ENCODE results near the gene CTNND2.

CTNND2 gene

DNA sequence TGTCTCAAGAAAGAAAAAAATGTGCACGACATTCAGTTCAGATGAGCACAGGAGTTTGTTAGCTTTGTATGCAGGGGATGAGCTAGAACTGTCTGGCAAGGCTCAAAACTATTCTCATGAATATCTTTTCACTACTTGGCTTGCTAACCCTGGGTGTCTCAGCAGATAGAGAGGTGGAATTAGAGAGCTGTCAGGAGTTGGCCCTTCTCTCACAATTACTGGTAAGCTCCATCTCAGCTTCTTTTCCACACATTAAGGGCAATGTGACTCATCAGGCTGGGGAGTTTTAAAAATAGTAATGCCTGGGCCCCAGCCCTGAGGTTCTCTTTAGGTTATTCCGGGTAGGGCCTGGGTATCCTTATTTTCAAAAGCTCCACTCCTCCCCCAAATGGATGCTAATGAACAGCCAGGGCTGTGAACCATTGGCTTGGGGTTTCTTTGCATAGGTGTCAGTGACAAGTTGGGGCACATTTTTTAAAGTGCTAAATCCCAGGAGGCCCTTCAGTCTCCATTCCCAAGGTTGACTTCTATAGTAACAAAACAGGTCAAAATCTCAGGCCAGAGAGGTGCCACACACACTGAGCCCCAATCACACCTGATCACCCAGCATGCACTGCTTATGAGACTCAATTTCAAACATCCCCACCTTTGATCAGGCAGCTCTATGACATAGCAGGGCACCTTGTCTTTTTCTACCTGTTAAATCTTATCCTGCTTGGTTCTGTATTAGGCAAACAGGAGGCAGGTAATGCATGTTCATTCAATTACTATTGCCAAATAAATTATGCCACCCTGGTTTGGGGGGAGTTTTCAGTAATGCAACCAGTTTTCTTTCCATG is 903.5 kb downstream of the CTNND2 start:
- H4K20me1 ChIP-seq (ENCODE audit: insufficient read depth, low read length), result no peaks in the 10 kb centered on the region
- H3K27ac ChIP-seq (ENCODE audit: low read length), result no peak overlapping the region
- H3K36me3 ChIP-seq (ENCODE audit: insufficient read depth, low read length), result no peaks in the 10 kb centered on the region
- H3K79me2 ChIP-seq (ENCODE audit: insufficient read depth, low read length), result no peaks in the 10 kb centered on the region
- no peak overlapping the region for H2AFZ ChIP-seq (ENCODE audit: low read depth, low read length)
- no peaks in the 10 kb centered on the region for H3K4me1 ChIP-seq (ENCODE audit: insufficient read depth, low read length)
- H3K4me3 ChIP-seq (ENCODE audit: low read depth in 1 of 2, low read length in 2 of 2), result no peak overlapping the region
- H3K27me3 ChIP-seq (ENCODE audit: insufficient read depth, low read length, poor library complexity), result no peaks in the 10 kb centered on the region
- H3K4me2 ChIP-seq (ENCODE audit: insufficient read depth, low read length), result no peak overlapping the region
- no peaks in the 10 kb centered on the region for H3K9me3 ChIP-seq (ENCODE audit: insufficient read depth, low read length, severe bottlenecking)
- ATAC-seq (ENCODE audit: insufficient read depth, low read depth) (no peak), DNase-seq (no peak)
- TF ChIP-seq, protein P1, sequence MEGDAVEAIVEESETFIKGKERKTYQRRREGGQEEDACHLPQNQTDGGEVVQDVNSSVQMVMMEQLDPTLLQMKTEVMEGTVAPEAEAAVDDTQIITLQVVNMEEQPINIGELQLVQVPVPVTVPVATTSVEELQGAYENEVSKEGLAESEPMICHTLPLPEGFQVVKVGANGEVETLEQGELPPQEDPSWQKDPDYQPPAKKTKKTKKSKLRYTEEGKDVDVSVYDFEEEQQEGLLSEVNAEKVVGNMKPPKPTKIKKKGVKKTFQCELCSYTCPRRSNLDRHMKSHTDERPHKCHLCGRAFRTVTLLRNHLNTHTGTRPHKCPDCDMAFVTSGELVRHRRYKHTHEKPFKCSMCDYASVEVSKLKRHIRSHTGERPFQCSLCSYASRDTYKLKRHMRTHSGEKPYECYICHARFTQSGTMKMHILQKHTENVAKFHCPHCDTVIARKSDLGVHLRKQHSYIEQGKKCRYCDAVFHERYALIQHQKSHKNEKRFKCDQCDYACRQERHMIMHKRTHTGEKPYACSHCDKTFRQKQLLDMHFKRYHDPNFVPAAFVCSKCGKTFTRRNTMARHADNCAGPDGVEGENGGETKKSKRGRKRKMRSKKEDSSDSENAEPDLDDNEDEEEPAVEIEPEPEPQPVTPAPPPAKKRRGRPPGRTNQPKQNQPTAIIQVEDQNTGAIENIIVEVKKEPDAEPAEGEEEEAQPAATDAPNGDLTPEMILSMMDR (IDR thresholded peaks at IDR 0.05; ENCODE audit: borderline replicate concordance, extremely low read depth, low read length, poor library complexity, severe bottlenecking), result no peak
- H3K9ac ChIP-seq (ENCODE audit: low read depth, low read length), result no peak overlapping the region

DNA sequence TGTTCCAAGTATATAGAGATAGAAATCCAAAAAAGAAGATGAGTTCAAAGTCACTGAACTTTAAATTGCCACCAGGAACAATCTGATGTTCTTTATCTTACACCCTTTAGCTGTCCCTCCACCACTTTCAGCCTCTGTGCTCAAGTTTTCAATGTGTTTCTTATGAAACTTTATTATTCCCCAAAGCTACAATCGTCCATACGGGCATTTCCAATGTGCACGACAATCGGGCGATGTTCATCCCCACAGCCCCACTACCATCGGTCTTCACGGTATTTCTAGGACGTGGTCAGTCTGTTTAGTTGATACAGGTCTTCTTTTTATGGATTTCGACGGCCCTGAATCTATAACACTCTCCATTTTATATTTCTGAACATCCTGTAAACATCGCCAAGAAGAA is 904.5 kb downstream of the CTNND2 start:
- ATAC-seq (ENCODE audit: insufficient read depth, low read depth) (no peak), DNase-seq (no peak)
- Histone ChIP-seq H2AFZ (ENCODE audit: low read depth, low read length) (no peak overlapping the region), H3K79me2 (ENCODE audit: insufficient read depth, low read length) (no peaks in the 10 kb centered on the region), H4K20me1 (ENCODE audit: insufficient read depth, low read length) (no peaks in the 10 kb centered on the region), H3K9me3 (ENCODE audit: insufficient read depth, low read length, severe bottlenecking) (no peaks in the 10 kb centered on the region), H3K27me3 (ENCODE audit: insufficient read depth, low read length, poor library complexity) (no peaks in the 10 kb centered on the region), H3K4me1 (ENCODE audit: insufficient read depth, low read length) (no peaks in the 10 kb centered on the region), H3K36me3 (ENCODE audit: insufficient read depth, low read length) (no peaks in the 10 kb centered on the region), H3K27ac (ENCODE audit: low read length) (no peak overlapping the region), H3K9ac (ENCODE audit: low read depth, low read length) (no peak overlapping the region), H3K4me2 (ENCODE audit: insufficient read depth, low read length) (no peak overlapping the region), H3K4me3 (ENCODE audit: low read depth in 1 of 2, low read length in 2 of 2) (no peak overlapping the region)
- TF ChIP-seq, protein P1 (IDR thresholded peaks at IDR 0.05; ENCODE audit: borderline replicate concordance, extremely low read depth, low read length, poor library complexity, severe bottlenecking), result no peak
- no peak for TF ChIP-seq EZH2 (IDR thresholded peaks at IDR 0.05; ENCODE audit: borderline replicate concordance, low read depth, low read length, severe bottlenecking)

DNA sequence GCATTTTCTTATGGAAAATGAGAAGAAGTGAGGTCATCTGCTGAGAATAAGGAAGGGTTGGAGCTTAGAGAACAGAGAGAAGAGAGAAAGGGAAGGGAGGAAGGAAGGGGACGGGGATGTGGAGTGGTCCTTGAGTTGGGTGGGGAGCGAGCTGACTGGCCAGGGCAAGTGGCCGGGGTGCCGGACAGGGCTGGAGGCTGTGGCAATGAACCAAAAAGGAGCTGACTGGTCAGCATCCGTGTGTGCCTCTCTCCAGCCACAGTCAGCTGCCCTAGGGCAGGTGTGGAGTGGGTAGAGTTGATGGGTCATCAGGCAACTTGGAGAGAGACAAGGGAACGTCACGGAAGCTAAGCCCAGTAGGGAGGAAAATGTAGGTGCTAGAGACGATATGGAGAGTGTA is 908.4 kb downstream of the CTNND2 start:
- H3K36me3 ChIP-seq (ENCODE audit: insufficient read depth, low read length), result no peaks in the 10 kb centered on the region
- DNase-seq (no peak), ATAC-seq (ENCODE audit: insufficient read depth, low read depth) (no peak)
- H3K79me2 ChIP-seq (ENCODE audit: insufficient read depth, low read length), result no peaks in the 10 kb centered on the region
- H4K20me1 ChIP-seq (ENCODE audit: insufficient read depth, low read length), result no peaks in the 10 kb centered on the region
- H3K4me2 ChIP-seq (ENCODE audit: insufficient read depth, low read length), result no peak overlapping the region
- H3K27ac ChIP-seq (ENCODE audit: low read length), result no peak overlapping the region
- TF ChIP-seq, protein P1 (IDR thresholded peaks at IDR 0.05; ENCODE audit: borderline replicate concordance, extremely low read depth, low read length, poor library complexity, severe bottlenecking), result no peak
- no peak for TF ChIP-seq EZH2 (IDR thresholded peaks at IDR 0.05; ENCODE audit: borderline replicate concordance, low read depth, low read length, severe bottlenecking)
- no peak overlapping the region for H2AFZ ChIP-seq (ENCODE audit: low read depth, low read length)
- no peak overlapping the region for H3K9ac ChIP-seq (ENCODE audit: low read depth, low read length)
- H3K4me1 ChIP-seq (ENCODE audit: insufficient read depth, low read length), result no peaks in the 10 kb centered on the region
- H3K9me3 ChIP-seq (ENCODE audit: insufficient read depth, low read length, severe bottlenecking), result no peaks in the 10 kb centered on the region
- H3K27me3 ChIP-seq (ENCODE audit: insufficient read depth, low read length, poor library complexity), result no peaks in the 10 kb centered on the region
- no peak overlapping the region for H3K4me3 ChIP-seq (ENCODE audit: low read depth in 1 of 2, low read length in 2 of 2)

Measured in DND-41 (cell line).